ENCODE results near the gene RLBP1. TPM values are rescaled to one million over a fixed set of nuclear protein-coding genes. Genes with fewer than 3 reads are reported as not detected.
A peak's percentile ranks its signal among the peaks of the same experiment; 100 is the strongest.
"Not testable (repeated sequence)": the region's sequence is repeated elsewhere in the genome, so short reads cannot be mapped to it uniquely, and the experiment has no call there.

RLBP1 gene
- total RNA-seq, 1 donor from 2014 or later: not detected

DNA sequence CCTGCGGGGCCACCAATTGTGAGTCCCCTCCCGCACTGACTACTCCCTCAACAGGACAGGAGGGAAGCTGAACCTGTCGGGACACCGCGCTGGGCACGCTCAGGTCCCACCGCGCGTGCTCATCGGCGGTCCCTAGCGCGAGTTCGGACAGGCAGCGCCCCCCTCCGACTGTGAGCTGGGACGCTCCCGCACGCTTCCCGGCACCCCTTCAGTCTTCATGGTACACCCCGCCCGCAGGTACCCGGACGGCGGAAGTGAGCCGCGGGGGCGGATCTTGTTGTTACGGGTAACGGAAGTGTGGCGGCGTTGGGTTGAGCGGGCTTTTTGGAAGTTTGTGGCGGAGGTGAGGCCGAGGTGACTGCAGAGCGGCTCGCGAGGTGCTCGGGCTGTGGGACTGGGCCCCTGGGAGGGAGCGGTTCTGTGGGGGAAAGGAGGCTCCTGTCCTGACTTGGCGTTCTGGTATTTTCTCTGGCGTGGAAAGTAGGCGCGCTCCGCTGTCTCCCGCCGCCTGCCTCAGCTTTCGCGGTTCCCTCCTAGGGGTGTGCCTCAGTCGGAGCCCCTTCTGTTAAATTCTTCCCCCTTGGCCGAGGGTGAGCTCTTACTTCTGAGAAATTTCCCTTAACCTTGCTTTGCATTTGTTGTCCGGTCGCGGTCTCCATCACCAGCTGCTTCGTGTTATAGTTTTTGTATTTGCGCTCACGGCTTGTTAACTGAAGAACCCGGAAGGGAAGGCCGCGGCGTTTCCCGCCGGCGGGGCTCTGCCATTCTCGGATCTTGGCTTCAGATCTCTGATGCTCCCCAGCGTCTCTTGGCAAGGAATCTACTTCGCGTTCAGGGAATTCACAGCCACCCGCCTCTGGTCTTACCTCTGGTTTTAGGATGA lies 22.6 kb upstream of the RLBP1 start, which contains the start of gene FANCI:
Gene FANCI (plus strand): TSS at position 289 of the 883 bp plus-strand sequence. CDS start 3,669 bp downstream, outside the sequence.
- H3K4me3 Mint-ChIP-seq: peak within 1 kb of the TSS; percentile 90
- peak within 1 kb of the TSS; percentile 75 for H3K27ac Mint-ChIP-seq
- H3K4me1 Mint-ChIP-seq: peaks cover 29% of the 10 kb centered on the region
- peak; percentile 94 for DNase-seq
- peak; percentile 97 for ATAC-seq (ENCODE audit: low read depth)
- H3K36me3 Mint-ChIP-seq (ENCODE audit: low read depth): peaks cover 10% of the 10 kb centered on the region
- intact Hi-C loops (cut with micrococcal nuclease): loop anchor here (1.0 to 10.0 kb wide), 5 partner anchors 37 to 777 kb away; partner anchors contain the start of genes DET1, MRPL46, MRPS11 and POLG
- CTCF ChIA-PET: interaction anchor here (0.6 kb wide), 1 partner anchor 43 kb away, joined by 3 read pairs; no protein-coding TSS in a partner anchor
- POLR2A ChIA-PET: interaction anchor here (1.2 kb wide), 1 partner anchor 91 kb away, joined by 6 read pairs; the partner anchor contains the start of gene POLG
- H3K27me3 Mint-ChIP-seq: no peaks in the 10 kb centered on the region
- TF ChIP-seq CTCF (IDR thresholded peaks at IDR 0.05): no peak
- no peaks in the 10 kb centered on the region for H3K9me3 Mint-ChIP-seq

DNA sequence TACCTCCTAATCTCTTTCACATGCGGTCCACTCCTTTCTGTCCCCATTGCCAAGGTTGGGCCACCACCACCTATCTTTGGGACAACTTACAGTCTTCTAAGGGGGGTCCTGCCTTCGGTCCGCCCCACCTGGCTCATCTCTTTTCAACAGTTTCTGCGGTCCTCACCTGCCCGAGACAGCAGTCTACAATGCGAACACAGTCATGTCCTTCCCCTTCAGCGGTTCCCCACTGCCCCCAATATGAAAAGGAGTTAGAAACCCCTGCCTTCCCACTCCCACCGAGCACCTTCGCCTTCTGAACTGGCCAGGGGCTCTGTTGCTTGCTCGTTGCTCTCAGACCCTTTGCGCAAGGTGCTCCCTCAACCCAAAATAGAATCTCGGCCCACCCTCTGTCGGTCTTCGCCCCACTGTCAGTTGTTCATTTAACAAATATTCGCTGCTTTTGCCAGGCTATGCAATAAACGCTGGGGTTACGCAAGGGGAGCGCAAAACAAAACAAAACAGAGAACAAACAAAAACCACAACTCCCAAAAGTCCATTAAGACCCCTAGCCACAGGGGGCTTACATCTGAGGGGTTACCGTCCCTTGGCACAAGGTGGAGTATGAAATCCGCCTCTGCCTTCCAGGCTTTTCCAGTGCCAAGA lies 21.8 kb upstream of the RLBP1 start:
- Mint-ChIP-seq H3K9me3 (no peaks in the 10 kb centered on the region), H3K27ac (peak overlapping the region; percentile 75), H3K4me3 (peak overlapping the region; percentile 90), H3K4me1 (peaks cover 29% of the 10 kb centered on the region), H3K36me3 (ENCODE audit: low read depth) (peaks cover 8% of the 10 kb centered on the region), H3K27me3 (no peaks in the 10 kb centered on the region)
- no peak for DNase-seq
- ChIA-PET CTCF (interaction anchor here (0.6 kb wide), 1 partner anchor 43 kb away, joined by 3 read pairs; no protein-coding TSS in a partner anchor), POLR2A (interaction anchor here (1.2 kb wide), 1 partner anchor 91 kb away, joined by 6 read pairs; the partner anchor contains the start of gene POLG)
- ATAC-seq (ENCODE audit: low read depth): peak; percentile 2
- intact Hi-C loops (cut with micrococcal nuclease): loop anchor here (1.0 to 10.0 kb wide), 5 partner anchors 36 to 776 kb away; partner anchors contain the start of genes DET1, MRPL46, MRPS11 and POLG
- TF ChIP-seq CTCF (IDR thresholded peaks at IDR 0.05): no peak

- H3K9me3 Mint-ChIP-seq; ATAC-seq (ENCODE audit: low read depth); POLR2A ChIA-PET; CTCF ChIA-PET; H3K27me3 Mint-ChIP-seq; H3K36me3 Mint-ChIP-seq (ENCODE audit: low read depth); H3K4me3 Mint-ChIP-seq; H3K27ac Mint-ChIP-seq; DNase-seq: not testable (repeated sequence)
- intact Hi-C loops (cut with micrococcal nuclease): loop anchor here (10.0 kb wide), 1 partner anchor 695 kb away; the partner anchor contains the start of gene DET1
- peaks cover 21% of the 10 kb centered on the region for H3K4me1 Mint-ChIP-seq
Observed at GRCh38 chr15:89239883-89240810, 18.8 kb upstream of the RLBP1 start.

- Mint-ChIP-seq H3K36me3 (ENCODE audit: low read depth) (no peaks in the 10 kb centered on the region), H3K9me3 (no peaks in the 10 kb centered on the region), H3K27ac (no peak overlapping the region), H3K4me1 (no peaks in the 10 kb centered on the region), H3K27me3 (peaks cover 10% of the 10 kb centered on the region), H3K4me3 (no peak overlapping the region)
- CTCF ChIA-PET: no interaction called here
- intact Hi-C loops (cut with micrococcal nuclease): no loop called here
- ATAC-seq (ENCODE audit: low read depth): no peak
- TF ChIP-seq CTCF (IDR thresholded peaks at IDR 0.05): no peak
- POLR2A ChIA-PET: no interaction called here
- no peak for DNase-seq
Observed at GRCh38 chr15:89231832-89232231, 10.5 kb upstream of the RLBP1 start.

DNA sequence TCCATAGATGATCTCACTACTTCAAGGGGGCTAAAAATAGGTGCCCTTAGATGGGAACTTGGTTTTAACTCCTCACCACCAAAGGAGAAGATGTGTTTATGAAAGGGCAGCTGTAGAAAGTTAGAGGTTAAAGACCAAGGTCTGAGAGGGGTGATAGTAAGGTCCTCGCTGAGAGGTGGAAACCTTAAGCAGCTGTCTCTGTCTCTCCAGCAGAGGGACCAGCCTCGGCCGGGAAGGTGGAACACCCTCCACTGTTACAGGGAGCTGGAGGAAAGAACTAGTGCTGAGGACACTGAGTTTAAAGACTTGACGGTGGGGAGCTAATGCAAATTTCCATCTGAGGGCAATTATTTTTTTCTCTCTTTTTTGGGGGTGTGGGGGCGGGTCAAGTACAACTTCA lies 8.9 kb upstream of the RLBP1 start:
- no peak for DNase-seq
- Mint-ChIP-seq H3K27ac (no peak overlapping the region), H3K4me1 (no peaks in the 10 kb centered on the region), H3K36me3 (ENCODE audit: low read depth) (no peaks in the 10 kb centered on the region), H3K4me3 (no peak overlapping the region), H3K9me3 (no peaks in the 10 kb centered on the region), H3K27me3 (peaks cover 10% of the 10 kb centered on the region)
- CTCF ChIA-PET: no interaction called here
- POLR2A ChIA-PET: no interaction called here
- intact Hi-C loops (cut with micrococcal nuclease): no loop called here
- ATAC-seq (ENCODE audit: low read depth): no peak
- no peak for TF ChIP-seq CTCF (IDR thresholded peaks at IDR 0.05)
